OCI-LY7 (cell line): Measurements from ENCODE around the gene TRIM49D2.
"Not testable (repeated sequence)": the region's sequence is repeated elsewhere in the genome, so short reads cannot be mapped to it uniquely, and the experiment has no call there.

ENCODE experiments used
- CTCF ChIP-seq: fragments of 200-600 bp; sonication (generic); conservative IDR thresholded peaks from 2 replicates; pipeline ENCODE4 v1.5.1; 2014; ENCODE audit warnings: mild to moderate bottlenecking, antibody characterized with exemption, low read length, moderate library complexity, mixed read lengths
- EZH2phosphoT487 ChIP-seq: fragments of 200-600 bp; sonication (generic); IDR thresholded peaks from 2 replicates; pipeline ENCODE4 v1.6.1; 2018; ENCODE audit warnings: low read depth, borderline replicate concordance, mild to moderate bottlenecking, mixed run types, antibody characterized with exemption, low read length, moderate library complexity, mixed read lengths

DNA sequence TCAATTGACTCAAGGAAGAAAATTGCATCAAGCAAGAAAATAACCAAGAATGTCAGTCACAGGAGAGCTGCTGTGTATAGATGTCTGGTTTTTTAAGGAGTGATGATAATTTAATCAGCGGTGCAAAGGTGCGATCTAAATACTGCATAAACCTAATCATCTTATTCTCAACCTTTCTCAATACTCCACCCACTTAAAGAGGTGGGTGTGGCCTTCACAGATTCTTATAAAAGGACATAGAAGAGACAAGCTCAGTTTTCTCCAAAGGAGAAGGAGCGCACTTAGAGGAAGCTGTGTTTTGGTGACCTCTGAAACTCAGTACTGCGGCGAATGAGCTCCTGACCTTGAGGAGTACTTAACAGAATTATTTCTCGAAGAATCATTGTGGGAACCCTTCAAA lies at the start of gene TRIM49D2:
- TF ChIP-seq CTCF, EZH2phosphoT487: not testable (repeated sequence)
